ENCODE data around the gene MEGF9. TPM values are rescaled to one million over a fixed set of nuclear protein-coding genes. Genes with fewer than 3 reads are reported as not detected.

Gene MEGF9
- total and polyA plus RNA-seq, 2 donors (not counting 3 experiments of a cell fraction or from before 2014, with no cell fraction given) = 4.0 to 13.0 TPM

DNA sequence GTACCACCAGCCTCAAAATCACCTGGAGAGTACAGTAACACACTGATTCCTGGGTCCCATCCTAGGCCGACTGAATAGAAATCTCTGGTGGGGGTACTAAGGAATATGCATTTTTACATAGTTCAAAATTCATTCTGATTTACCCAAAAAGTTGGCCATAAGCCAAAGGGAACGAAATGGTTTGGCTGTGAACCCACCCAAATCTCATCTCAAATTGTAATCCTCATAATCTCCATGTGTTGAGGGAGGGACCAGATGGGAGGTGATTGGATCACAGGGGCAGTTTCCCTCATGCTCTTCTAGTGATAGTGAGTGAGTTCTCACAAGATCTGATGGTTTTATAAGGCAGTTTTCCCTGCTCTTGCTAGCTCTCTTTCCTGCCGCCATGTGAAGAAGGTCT lies 31.1 kb downstream of the MEGF9 start:
- FAIRE-seq (no peak), DNase-seq (ENCODE audit: low read depth, low spot score) (no peak)
- H3K4me3 ChIP-seq (replicated peaks in 1 of 3; ENCODE audit: insufficient read depth in 1 of 3, low read depth in 1 of 3, low read length in 3 of 3) = no peak overlapping the region
- H2AFZ ChIP-seq (ENCODE audit: low read depth, low read length) = no peak overlapping the region
- no TSS peak for BruUV-seq (replicated peaks)
- H3K27me3 ChIP-seq (ENCODE audit: control insufficient read depth in 2 of 2, insufficient read depth in 2 of 2, low read length in 2 of 2) = no peaks in the 10 kb centered on the region
- no peak overlapping the region for H3K4me2 ChIP-seq (ENCODE audit: insufficient read depth, low read length)
- H3K4me1 ChIP-seq (ENCODE audit: control insufficient read depth, extremely low read depth, insufficient read depth, low read length) = no peaks in the 10 kb centered on the region
- H3K9me3 ChIP-seq (replicated peaks; ENCODE audit: control insufficient read depth, insufficient read depth, low read length) = no peaks in the 10 kb centered on the region
- H3K9me1 ChIP-seq (replicated peaks; ENCODE audit: control insufficient read depth, extremely low read depth, insufficient read depth, low read length) = no peaks in the 10 kb centered on the region
- intact Hi-C loops (cut with micrococcal nuclease) (no loop called here), dilution Hi-C loops (cut with MboI; ENCODE audit: extremely low pct_ligation_motif_present, low sequenced_read_pairs) (no loop called here)
- no peaks in the 10 kb centered on the region for H4K20me1 ChIP-seq (replicated peaks; ENCODE audit: control insufficient read depth, extremely low read depth, insufficient read depth, low read length)
- H3K27ac ChIP-seq (ENCODE audit: insufficient read depth, low read depth, low read length) = no peak overlapping the region
- TF ChIP-seq POLR2AphosphoS5 (IDR thresholded peaks at IDR 0.05; ENCODE audit: insufficient read depth, low read depth, low read length) (no peak), MYC (IDR thresholded peaks at IDR 0.05; ENCODE audit: low read depth, low read length) (no peak), EZH2 (IDR thresholded peaks at IDR 0.05; ENCODE audit: borderline replicate concordance, low read depth, low read length, severe bottlenecking) (no peak), POLR2A (IDR thresholded peaks at IDR 0.05; ENCODE audit: low read depth, low read length) (no peak), FOS (IDR thresholded peaks at IDR 0.05; ENCODE audit: borderline replicate concordance, insufficient read depth, low read length) (no peak), GATA2 (IDR thresholded peaks at IDR 0.05; ENCODE audit: insufficient read depth, insufficient read length, low read depth, low read length) (no peak)
- TF ChIP-seq, protein P1, sequence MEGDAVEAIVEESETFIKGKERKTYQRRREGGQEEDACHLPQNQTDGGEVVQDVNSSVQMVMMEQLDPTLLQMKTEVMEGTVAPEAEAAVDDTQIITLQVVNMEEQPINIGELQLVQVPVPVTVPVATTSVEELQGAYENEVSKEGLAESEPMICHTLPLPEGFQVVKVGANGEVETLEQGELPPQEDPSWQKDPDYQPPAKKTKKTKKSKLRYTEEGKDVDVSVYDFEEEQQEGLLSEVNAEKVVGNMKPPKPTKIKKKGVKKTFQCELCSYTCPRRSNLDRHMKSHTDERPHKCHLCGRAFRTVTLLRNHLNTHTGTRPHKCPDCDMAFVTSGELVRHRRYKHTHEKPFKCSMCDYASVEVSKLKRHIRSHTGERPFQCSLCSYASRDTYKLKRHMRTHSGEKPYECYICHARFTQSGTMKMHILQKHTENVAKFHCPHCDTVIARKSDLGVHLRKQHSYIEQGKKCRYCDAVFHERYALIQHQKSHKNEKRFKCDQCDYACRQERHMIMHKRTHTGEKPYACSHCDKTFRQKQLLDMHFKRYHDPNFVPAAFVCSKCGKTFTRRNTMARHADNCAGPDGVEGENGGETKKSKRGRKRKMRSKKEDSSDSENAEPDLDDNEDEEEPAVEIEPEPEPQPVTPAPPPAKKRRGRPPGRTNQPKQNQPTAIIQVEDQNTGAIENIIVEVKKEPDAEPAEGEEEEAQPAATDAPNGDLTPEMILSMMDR (IDR thresholded peaks at IDR 0.05; ENCODE audit: extremely low read depth in 1 of 2, insufficient read depth in 1 of 2, low read depth in 1 of 2, low read length in 2 of 2) = no peak
- TF ChIP-seq, protein P2, sequence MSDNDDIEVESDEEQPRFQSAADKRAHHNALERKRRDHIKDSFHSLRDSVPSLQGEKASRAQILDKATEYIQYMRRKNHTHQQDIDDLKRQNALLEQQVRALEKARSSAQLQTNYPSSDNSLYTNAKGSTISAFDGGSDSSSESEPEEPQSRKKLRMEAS (IDR thresholded peaks at IDR 0.05; ENCODE audit: insufficient read depth, insufficient read length) = no peak
- no peak overlapping the region for H3K9ac ChIP-seq (replicated peaks; ENCODE audit: extremely low read depth, insufficient read depth, low read length)
- CTCF ChIA-PET = no interaction called here
- H3K79me2 ChIP-seq (ENCODE audit: control insufficient read depth, insufficient read depth, low read length) = no peaks in the 10 kb centered on the region
- H3K36me3 ChIP-seq (ENCODE audit: control insufficient read depth in 2 of 2, extremely low read depth in 1 of 2, insufficient read depth in 2 of 2, low read length in 2 of 2) = no peaks in the 10 kb centered on the region
- POLR2A ChIA-PET = no interaction called here
